NCI-H1092 (cell line): ENCODE results near the gene RASA2.

Experiments used
- DNase-seq: peaks from one replicate; lab custom pipeline; 2025; lab: John Stamatoyannopoulos, UW

RASA2 gene

GRCh38 chr3:141538568-141539240, 51.9 kb downstream of the RASA2 start:
- DNase-seq: no peak

- no peak for DNase-seq
These were observed 52.8 kb downstream of the RASA2 start for GRCh38 chr3:141539431-141540187.

GRCh38 chr3:141540531-141540930, 53.7 kb downstream of the RASA2 start:
- DNase-seq: no peak

GRCh38 chr3:141542202-141542969, 55.6 kb downstream of the RASA2 start:
- DNase-seq: no peak

GRCh38 chr3:141542989-141543388, 56.2 kb downstream of the RASA2 start:
- no peak for DNase-seq

- no peak for DNase-seq
These were observed 57.9 kb downstream of the RASA2 start for GRCh38 chr3:141544697-141545096.

- no peak for DNase-seq
These were observed 59.3 kb downstream of the RASA2 start for GRCh38 chr3:141546081-141546480.

GRCh38 chr3:141546586-141546985, 59.8 kb downstream of the RASA2 start:
- DNase-seq: no peak

- DNase-seq: no peak
These were observed 61.0 kb downstream of the RASA2 start for GRCh38 chr3:141547791-141548190.

GRCh38 chr3:141550926-141551665, 64.3 kb downstream of the RASA2 start:
- DNase-seq: no peak

- DNase-seq: no peak
These were observed 65.7 kb downstream of the RASA2 start for GRCh38 chr3:141552440-141552991.

GRCh38 chr3:141553055-141553454, 66.2 kb downstream of the RASA2 start:
- DNase-seq: no peak

- no peak for DNase-seq
These were observed 69.2 kb downstream of the RASA2 start for GRCh38 chr3:141556034-141556433.

GRCh38 chr3:141557961-141558706, 71.3 kb downstream of the RASA2 start:
- no peak for DNase-seq

GRCh38 chr3:141561426-141562034, 74.7 kb downstream of the RASA2 start:
- no peak for DNase-seq

- no peak for DNase-seq
These were observed 77.4 kb downstream of the RASA2 start for GRCh38 chr3:141564241-141564640.

- no peak for DNase-seq
These were observed 83.2 kb downstream of the RASA2 start for GRCh38 chr3:141570068-141570467.

GRCh38 chr3:141575879-141576743, 89.3 kb downstream of the RASA2 start:
- no peak for DNase-seq

- DNase-seq: no peak
These were observed 89.9 kb downstream of the RASA2 start for GRCh38 chr3:141576744-141577052.
